GM18526 (cell line): ENCODE results near the gene TACR3.

Experiments
- POLR2A ChIP-seq: IDR thresholded peaks from 3 replicates; pipeline ENCODE4 v1.6.1; 2011; ENCODE audit not compliant: insufficient read length; ENCODE audit errors: extremely low read depth

Gene TACR3

GRCh38 chr4:103719830-103720207 is at the start of gene TACR3:
Gene TACR3 (minus strand): TSS chr4:103719985. CDS start chr4:103719675, 310 bp downstream.
- TF ChIP-seq POLR2A: no peak

GRCh38 chr4:103757631-103758030 is 37.8 kb upstream of the TACR3 start:
- no peak for TF ChIP-seq POLR2A

GRCh38 chr4:103756741-103757140 is 37.0 kb upstream of the TACR3 start:
- TF ChIP-seq POLR2A: no peak

- no peak for TF ChIP-seq POLR2A
Observed at GRCh38 chr4:103754844-103755243, 35.1 kb upstream of the TACR3 start.

GRCh38 chr4:103753868-103754653 is 34.3 kb upstream of the TACR3 start:
- no peak for TF ChIP-seq POLR2A

- TF ChIP-seq POLR2A: no peak
Observed at GRCh38 chr4:103721251-103721650, 1.5 kb upstream of the TACR3 start.

- TF ChIP-seq POLR2A: no peak
Observed at GRCh38 chr4:103720661-103721060, 876 bp upstream of the TACR3 start.

GRCh38 chr4:103719105-103719829 is 518 bp downstream of the TACR3 start:
- no peak for TF ChIP-seq POLR2A

GRCh38 chr4:103692615-103693014 is 27.2 kb downstream of the TACR3 start:
- TF ChIP-seq POLR2A: no peak

GRCh38 chr4:103673983-103674382 is 45.8 kb downstream of the TACR3 start:
- TF ChIP-seq POLR2A: no peak

GRCh38 chr4:103664436-103665075 is 55.2 kb downstream of the TACR3 start:
- TF ChIP-seq POLR2A: no peak

- TF ChIP-seq POLR2A: no peak
Observed at GRCh38 chr4:103648541-103648940, 71.2 kb downstream of the TACR3 start.

GRCh38 chr4:103645991-103646390 is 73.8 kb downstream of the TACR3 start:
- no peak for TF ChIP-seq POLR2A

- no peak for TF ChIP-seq POLR2A
Observed at GRCh38 chr4:103634236-103634635, 85.5 kb downstream of the TACR3 start.

- no peak for TF ChIP-seq POLR2A
Observed at GRCh38 chr4:103626296-103626695, 93.5 kb downstream of the TACR3 start.

- TF ChIP-seq POLR2A: no peak
Observed at GRCh38 chr4:103591841-103592240, 127.9 kb downstream of the TACR3 start.
